Neural progenitor cell (in vitro differentiated cells): ENCODE results near the gene RAB35. TPM values are rescaled to one million over a fixed set of nuclear protein-coding genes. Genes with fewer than 3 reads are reported as not detected.

Experiments used
- DNase-seq: peaks from one replicate; pipeline ENCODE4 v3.0.0-alpha.2; 2016; ENCODE audit warnings: low spot score
- H2AFZ ChIP-seq: fragments of 200-600 bp; sonication (generic); replicated peaks from 2 replicates; pipeline ENCODE4 v1.6.1; 2016; ENCODE audit warnings: antibody characterized with exemption
- H3F3A ChIP-seq: fragments of 200-600 bp; sonication (generic); 2 replicates; pipeline ENCODE4 v1.6.1; 2016; ENCODE audit warnings: antibody characterized with exemption, low read depth
- H3K27ac ChIP-seq: fragments of 200-600 bp; sonication (generic); 2 replicates; pipeline ENCODE4 v1.5.1; 2016; ENCODE audit warnings: mild to moderate bottlenecking
- H3K27me3 ChIP-seq: fragments of 200-600 bp; sonication (generic); 2 replicates; pipeline ENCODE4 v1.6.1; 2016; ENCODE audit warnings: mild to moderate bottlenecking, moderate library complexity
- H3K36me3 ChIP-seq: fragments of 200-600 bp; sonication (generic); 2 replicates; pipeline ENCODE4 v1.5.1; 2016
- H3K4me1 ChIP-seq: fragments of 200-600 bp; sonication (generic); 2 replicates; pipeline ENCODE4 v1.6.1; 2016; ENCODE audit warnings: mixed run types
- H3K4me2 ChIP-seq: fragments of 200-600 bp; sonication (generic); 2 replicates; pipeline ENCODE4 v1.6.1; 2016
- H3K4me3 ChIP-seq: fragments of 200-600 bp; sonication (generic); 2 replicates; pipeline ENCODE4 v1.5.1; 2016
- H3K79me2 ChIP-seq: fragments of 200-600 bp; sonication (generic); 2 replicates; pipeline ENCODE4 v1.6.1; 2016; ENCODE audit warnings: low read depth
- H3K9ac ChIP-seq: fragments of 200-600 bp; sonication (generic); 2 replicates; pipeline ENCODE4 v1.6.1; 2016
- H3K9me3 ChIP-seq: fragments of 200-600 bp; sonication (generic); 2 replicates; pipeline ENCODE4 v1.5.1; 2016; ENCODE audit warnings: low read depth
- H4K20me1 ChIP-seq: fragments of 200-600 bp; sonication (generic); 2 replicates; pipeline ENCODE4 v1.6.1; 2016; ENCODE audit warnings: low read depth
- H3K27ac Mint-ChIP-seq: 3 replicates; pipeline ENCODE4 v1.8.0; 2021; ENCODE audit warnings: mixed read lengths
- H3K27me3 Mint-ChIP-seq: 2 replicates; pipeline ENCODE4 v1.8.0; 2022; ENCODE audit warnings: low read depth, mild to moderate bottlenecking, inconsistent platforms, moderate library complexity, mixed read lengths; ENCODE audit not compliant: insufficient read depth
- H3K36me3 Mint-ChIP-seq: 3 replicates; pipeline ENCODE4 v1.8.0; 2021; ENCODE audit warnings: mixed read lengths
- H3K4me1 Mint-ChIP-seq: 3 replicates; pipeline ENCODE4 v1.8.0; 2021; ENCODE audit warnings: mixed read lengths
- H3K4me3 Mint-ChIP-seq: 3 replicates; pipeline ENCODE4 v1.8.0; 2021; ENCODE audit warnings: mild to moderate bottlenecking, moderate library complexity, mixed read lengths
- H3K9me3 Mint-ChIP-seq: 3 replicates; pipeline ENCODE4 v1.8.0; 2020; ENCODE audit warnings: mixed read lengths
- CTCF ChIP-seq: fragments of 200-600 bp; sonication (generic); IDR thresholded peaks from 2 replicates; pipeline ENCODE4 v1.5.1; 2017; ENCODE audit warnings: antibody characterized with exemption, mild to moderate bottlenecking
- EZH2 ChIP-seq: fragments of 200-600 bp; sonication (generic); IDR thresholded peaks from 2 replicates; pipeline ENCODE4 v1.6.1; 2017; ENCODE audit warnings: antibody characterized with exemption, mild to moderate bottlenecking, moderate library complexity
- EZH2phosphoT487 ChIP-seq: fragments of 200-600 bp; sonication (generic); IDR thresholded peaks from 2 replicates; pipeline ENCODE4 v1.6.1; 2017; ENCODE audit warnings: antibody characterized with exemption
- total RNA-seq: library from RNA; depleted of rRNA; stranded (reverse); fragments of >200 nt; gene quantifications from 2 replicates; pipeline ENCODE4 v1.2.3, GENCODE V29; 2015; ENCODE audit warnings: low replicate concordance

RAB35 gene
- total RNA-seq, 1 donor from 2014 or later, result 17.5 TPM

GRCh38 chr12:120095736-120096135, 20.8 kb downstream of the RAB35 start:
- peaks cover 28% of the 10 kb centered on the region for H3F3A ChIP-seq
- no peaks in the 10 kb centered on the region for H3K36me3 ChIP-seq
- peaks cover 7% of the 10 kb centered on the region for H3K36me3 Mint-ChIP-seq
- H3K9me3 ChIP-seq, result no peaks in the 10 kb centered on the region
- peaks cover 5% of the 10 kb centered on the region for H3K27me3 Mint-ChIP-seq
- H3K9ac ChIP-seq, result no peak overlapping the region
- H3K4me1 ChIP-seq, result peaks cover 32% of the 10 kb centered on the region
- DNase-seq, result no peak
- peaks cover 50% of the 10 kb centered on the region for H3K4me1 Mint-ChIP-seq
- no peak for TF ChIP-seq CTCF
- H3K9me3 Mint-ChIP-seq, result no peaks in the 10 kb centered on the region
- H3K4me3 Mint-ChIP-seq, result no peak overlapping the region
- no peak overlapping the region for H3K4me3 ChIP-seq
- peaks cover 15% of the 10 kb centered on the region for H4K20me1 ChIP-seq
- no peak overlapping the region for H3K27ac Mint-ChIP-seq
- no peak overlapping the region for H3K27ac ChIP-seq
- H3K4me2 ChIP-seq, result no peak overlapping the region
- H3K27me3 ChIP-seq, result no peaks in the 10 kb centered on the region
- no peak overlapping the region for H2AFZ ChIP-seq
- no peaks in the 10 kb centered on the region for H3K79me2 ChIP-seq

- no peak overlapping the region for H3K27ac Mint-ChIP-seq
- peaks cover 11% of the 10 kb centered on the region for H4K20me1 ChIP-seq
- DNase-seq, result no peak
Observed at GRCh38 chr12:120095331-120095730, 21.2 kb downstream of the RAB35 start.

GRCh38 chr12:120094485-120094884, 22.1 kb downstream of the RAB35 start:
- H3K27ac ChIP-seq, result peak overlapping the region; percentile 84
- H3K79me2 ChIP-seq, result no peaks in the 10 kb centered on the region
- H3K36me3 ChIP-seq, result no peaks in the 10 kb centered on the region
- H3K4me1 Mint-ChIP-seq, result peaks cover 62% of the 10 kb centered on the region
- H3K36me3 Mint-ChIP-seq, result peaks cover 7% of the 10 kb centered on the region
- no peak for DNase-seq
- no peak overlapping the region for H3K27ac Mint-ChIP-seq
- H3F3A ChIP-seq, result peaks cover 32% of the 10 kb centered on the region
- no peak overlapping the region for H3K4me2 ChIP-seq
- H3K9me3 ChIP-seq, result no peaks in the 10 kb centered on the region
- peaks cover 41% of the 10 kb centered on the region for H3K4me1 ChIP-seq
- TF ChIP-seq EZH2phosphoT487 (no peak), EZH2 (no peak)
- H2AFZ ChIP-seq, result no peak overlapping the region
- no peak overlapping the region for H3K4me3 ChIP-seq
- H3K4me3 Mint-ChIP-seq, result peak overlapping the region; percentile 54
- peaks cover 6% of the 10 kb centered on the region for H4K20me1 ChIP-seq
- no peaks in the 10 kb centered on the region for H3K27me3 ChIP-seq
- H3K9ac ChIP-seq, result no peak overlapping the region
- peaks cover 5% of the 10 kb centered on the region for H3K27me3 Mint-ChIP-seq
- no peaks in the 10 kb centered on the region for H3K9me3 Mint-ChIP-seq

More at GRCh38 chr12:120095331-120095730, 21.2 kb downstream of the RAB35 start:
- Histone ChIP-seq H2AFZ (no peak overlapping the region), H3K27ac (no peak overlapping the region), H3K9me3 (no peaks in the 10 kb centered on the region), H3K36me3 (no peaks in the 10 kb centered on the region), H3K79me2 (no peaks in the 10 kb centered on the region), H3K4me1 (peaks cover 35% of the 10 kb centered on the region), H3K4me2 (no peak overlapping the region), H3F3A (peaks cover 28% of the 10 kb centered on the region), H3K27me3 (no peaks in the 10 kb centered on the region), H3K9ac (no peak overlapping the region), H3K4me3 (no peak overlapping the region)
- Mint-ChIP-seq H3K27me3 (peaks cover 5% of the 10 kb centered on the region), H3K9me3 (no peaks in the 10 kb centered on the region), H3K36me3 (peaks cover 7% of the 10 kb centered on the region), H3K4me3 (no peak overlapping the region), H3K4me1 (peaks cover 54% of the 10 kb centered on the region)
- TF ChIP-seq CTCF (no peak), EZH2 (no peak), EZH2phosphoT487 (no peak)

GRCh38 chr12:120093592-120094355, 22.8 kb downstream of the RAB35 start:
- TF ChIP-seq CTCF, result no peak
- H3K27ac ChIP-seq, result peak overlapping the region; percentile 84
- H2AFZ ChIP-seq, result no peak overlapping the region
- no peaks in the 10 kb centered on the region for H3K9me3 ChIP-seq
- H3K79me2 ChIP-seq, result no peaks in the 10 kb centered on the region
- no peak overlapping the region for H3K4me3 ChIP-seq
- H3K4me2 ChIP-seq, result peak overlapping the region; percentile 73
- Mint-ChIP-seq H3K27ac (peak overlapping the region; percentile 79), H3K4me1 (peaks cover 68% of the 10 kb centered on the region), H3K4me3 (peak overlapping the region; percentile 72), H3K9me3 (no peaks in the 10 kb centered on the region), H3K36me3 (peaks cover 7% of the 10 kb centered on the region), H3K27me3 (peaks cover 5% of the 10 kb centered on the region)
- H3K36me3 ChIP-seq, result no peaks in the 10 kb centered on the region
- H3K27me3 ChIP-seq, result no peaks in the 10 kb centered on the region
- DNase-seq, result peak; percentile 81
- H3K9ac ChIP-seq, result no peak overlapping the region
- H3F3A ChIP-seq, result peaks cover 32% of the 10 kb centered on the region
- H3K4me1 ChIP-seq, result peaks cover 41% of the 10 kb centered on the region
- H4K20me1 ChIP-seq, result peaks cover 6% of the 10 kb centered on the region
